HepG2 (cell line): ENCODE results near the gene EGFL8. TPM values are rescaled to one million over a fixed set of nuclear protein-coding genes. Genes with fewer than 3 reads are reported as not detected.

Experiments
- ATF1 ChIP-seq: IDR thresholded peaks from 2 replicates; pipeline ENCODE4 v1.6.1; 2016; ENCODE audit warnings: mild to moderate bottlenecking, control low read depth
- DNMT1 ChIP-seq: sonication (generic); formaldehyde crosslinking; IDR thresholded peaks from 2 replicates; pipeline ENCODE4 v1.5.1; 2020; ENCODE audit warnings: mild to moderate bottlenecking, missing genetic modification reagents
- GABPA ChIP-seq, 2 experiments: IDR thresholded peaks; 2 replicates each; pipeline ENCODE4 v1.6.1; 2011 to 2016; ENCODE audit warnings: low read depth in 2 of 2, low read length in 1 of 2, missing biosample characterization in 1 of 2, missing genetic modification characterization in 1 of 2
- HMGXB4 ChIP-seq, 2 experiments: sonication (generic) in 1 of 2; formaldehyde crosslinking in 1 of 2; IDR thresholded peaks; 2 replicates each; pipeline versions ENCODE4 v1.4.0 to v1.6.1; 2018 to 2020; ENCODE audit warnings: missing genetic modification reagents in 2 of 2, borderline replicate concordance in 1 of 2, low read depth in 1 of 2, mild to moderate bottlenecking in 1 of 2, missing biosample characterization in 1 of 2
- IKZF1 ChIP-seq: fragments of 450-650 bp; IDR thresholded peaks from 2 replicates; pipeline ENCODE4 v1.7.1; 2016
- MEIS1 ChIP-seq: sonication (generic); formaldehyde crosslinking; IDR thresholded peaks from 2 replicates; pipeline ENCODE4 v1.9.0; 2021; ENCODE audit warnings: mild to moderate bottlenecking, missing genetic modification reagents, moderate library complexity, borderline replicate concordance
- MIXL1 ChIP-seq: IDR thresholded peaks from 2 replicates; pipeline ENCODE4 v1.6.1; 2016
- POGZ ChIP-seq: sonication (generic); formaldehyde crosslinking; IDR thresholded peaks from 2 replicates; pipeline ENCODE4 v1.4.0; 2020; ENCODE audit warnings: mild to moderate bottlenecking, missing genetic modification reagents
- POLR2AphosphoS5 ChIP-seq: IDR thresholded peaks from 2 replicates; pipeline ENCODE4 v1.6.1; 2012; ENCODE audit warnings: low read depth, low read length
- RFX5 ChIP-seq: IDR thresholded peaks from 2 replicates; pipeline ENCODE4 v1.6.1; 2011; ENCODE audit warnings: low read depth, low read length, improper control_type of control experiment
- RFXAP ChIP-seq: sonication (generic); formaldehyde crosslinking; IDR thresholded peaks from 2 replicates; pipeline ENCODE4 v1.4.0; 2020; ENCODE audit warnings: missing genetic modification reagents, borderline replicate concordance
- STAT6 ChIP-seq: sonication (generic); formaldehyde crosslinking; IDR thresholded peaks from 2 replicates; pipeline ENCODE4 v1.4.0; 2020; ENCODE audit warnings: missing genetic modification reagents, mild to moderate bottlenecking, borderline replicate concordance
- YY1 ChIP-seq: IDR thresholded peaks from 2 replicates; pipeline ENCODE4 v1.6.1; 2011; ENCODE audit warnings: low read length, low read depth, moderate library complexity, mild to moderate bottlenecking; ENCODE audit not compliant: insufficient read depth, insufficient replicate concordance
- ZBTB2 ChIP-seq: sonication (generic); formaldehyde crosslinking; IDR thresholded peaks from 2 replicates; pipeline ENCODE4 v1.8.0; 2022; ENCODE audit warnings: low read depth, missing genetic modification reagents
- ZC3H4 ChIP-seq: sonication (generic); formaldehyde crosslinking; IDR thresholded peaks from 2 replicates; pipeline ENCODE4 v1.4.0; 2020; ENCODE audit warnings: missing genetic modification reagents, borderline replicate concordance
- ZNF224 ChIP-seq: sonication (generic); formaldehyde crosslinking; IDR thresholded peaks from 2 replicates; pipeline ENCODE4 v1.5.0; 2020; ENCODE audit warnings: mild to moderate bottlenecking, missing genetic modification reagents
- ZXDC ChIP-seq: sonication (generic); formaldehyde crosslinking; IDR thresholded peaks from 2 replicates; pipeline ENCODE4 v1.5.0; 2020; ENCODE audit warnings: mild to moderate bottlenecking, missing genetic modification reagents
- polyA plus RNA-seq, 8 experiments: library from polyadenylated mRNA; depleted of rRNA in 3 of 8; stranded (reverse) in 7 of 8; unstranded in 1 of 8; fragments of >200 nt; fragmentation: Illumina TruSeq in 4 of 8; extraction: Trizol in 4 of 8; gene quantifications; 2 replicates each; pipeline versions ENCODE4 v1.2.1 to v1.2.3, GENCODE V29; 2011 to 2016; ENCODE audit warnings: low read depth in 4 of 8, missing spikeins in 1 of 8, mixed read lengths in 1 of 8; ENCODE audit not compliant: insufficient read depth in 1 of 8
- total RNA-seq, 5 experiments: library from RNA; depleted of rRNA; stranded (reverse); fragments of >200 nt; fragmentation: Illumina TruSeq; extraction: Trizol; gene quantifications; 2 replicates each; pipeline ENCODE4 v1.2.3, GENCODE V29; 2016; ENCODE audit warnings: low read depth in 1 of 5

EGFL8 gene
- total and polyA plus RNA-seq, 2 of the 13 experiments (the other 11 are each of a cell fraction or from before 2014, with no cell fraction given): 10.0 to 11.5 TPM

GRCh38 chr6:32154514-32155161 is 9.8 kb upstream of the EGFL8 start (continued):
- TF ChIP-seq YY1 (peak; percentile 55), ZXDC (no peak), MIXL1 (CRISPR knock-in tag) (peak; percentile 77; the same call in 1 of the 2 replicates), ZC3H4 (CRISPR knock-in tag) (no peak), ZBTB2 (CRISPR knock-in tag) (peak; percentile 34; the same call in 1 of the 2 replicates), ATF1 (CRISPR knock-in tag) (no peak), HMGXB4 (CRISPR knock-in tag; IDR thresholded peaks at IDR 0.05; ENCODE audit: borderline replicate concordance in 1 of 2, low read depth in 1 of 2) (peak; percentile 82 to 97), RFX5 (peak; percentile 10; the same call in 1 of the 2 replicates), IKZF1 (no peak), MEIS1 (CRISPR knock-in tag) (peak; percentile 30; the same call in 1 of the 2 replicates), RFXAP (CRISPR knock-in tag) (0 out of 2 replicates have a peak, but pooled peaks have one; percentile 6), GABPA (IDR thresholded peaks at IDR 0.05; ENCODE audit: low read depth, low read length) (no peak), GABPA (CRISPR knock-in tag; IDR thresholded peaks at IDR 0.05; ENCODE audit: low read depth) (no peak), ZNF224 (no peak), STAT6 (CRISPR knock-in tag) (0 out of 2 replicates have a peak, but pooled peaks have one; percentile 7), POLR2AphosphoS5 (no peak), DNMT1 (CRISPR knock-in tag) (0 out of 2 replicates have a peak, but pooled peaks have one; percentile 17), POGZ (no peak; the same call in 1 of the 2 replicates)
